Activated CD8-positive, alpha-beta T cell treated with anti-CD3 and anti-CD28 coated beads for 36 hours (primary cell): ENCODE measurements around the gene CD1C. TPM values are rescaled to one million over a fixed set of nuclear protein-coding genes. Genes with fewer than 3 reads are reported as not detected.
A peak's percentile ranks its signal among the peaks of the same experiment; 100 is the strongest.

Experiments used
- ATAC-seq: fragments of 200-7000 bp; cut with Tn5 transposase; one replicate; pipeline ENCODE4 v1.10.0; 2021; ENCODE audit warnings: mild to moderate bottlenecking, moderate library complexity
- CTCF ChIA-PET: fragments of 350-600 bp; sonication (Branson Sonifier 250); formaldehyde crosslinking; loops from one replicate; lab custom pipeline; 2021; ENCODE audit warnings: antibody characterized with exemption; lab: Charles Lee
- POLR2A ChIA-PET: fragments of 350-600 bp; sonication (Branson Sonifier 250); formaldehyde crosslinking; loops from one replicate; lab custom pipeline; 2021; ENCODE audit warnings: antibody characterized with exemption; lab: Charles Lee
- DNase-seq: peaks from one replicate; pipeline ENCODE4 v3.0.0-alpha.2; 2020
- H3K27ac Mint-ChIP-seq: one replicate; pipeline ENCODE4 v1.8.0; 2021; ENCODE audit warnings: mild to moderate bottlenecking, mixed read lengths
- H3K27me3 Mint-ChIP-seq: one replicate; pipeline ENCODE4 v1.8.0; 2021; ENCODE audit warnings: mixed read lengths
- H3K36me3 Mint-ChIP-seq: one replicate; pipeline ENCODE4 v1.8.0; 2021; ENCODE audit warnings: low read depth, mixed read lengths
- H3K4me1 Mint-ChIP-seq: one replicate; pipeline ENCODE4 v1.8.0; 2021; ENCODE audit warnings: low read depth, mixed read lengths
- H3K4me3 Mint-ChIP-seq: one replicate; pipeline ENCODE4 v1.8.0; 2021; ENCODE audit warnings: mild to moderate bottlenecking, moderate library complexity, mixed read lengths
- H3K9me3 Mint-ChIP-seq: one replicate; pipeline ENCODE4 v1.8.0; 2021; ENCODE audit warnings: mixed read lengths
- intact Hi-C: fragments of 100-400 bp; cut with micrococcal nuclease; formaldehyde crosslinking; loops from one replicate; pipeline ENCODE4 v1.10.0; 2022
- total RNA-seq, 2 experiments: library from RNA; stranded (reverse); gene quantifications; one replicate each; pipeline ENCODE4 v1.2.3, GENCODE V29; 2021
- TF ChIP-seq, protein P1 (sequence below): fragments of 200-600 bp; IDR thresholded peaks from one replicate; pipeline ENCODE4 v1.8.0; 2022; ENCODE audit warnings: antibody characterized with exemption, mild to moderate bottlenecking

CD1C gene
- total RNA-seq, 2 experiments from 2014 or later, result 0.25 to 0.65 TPM

DNA sequence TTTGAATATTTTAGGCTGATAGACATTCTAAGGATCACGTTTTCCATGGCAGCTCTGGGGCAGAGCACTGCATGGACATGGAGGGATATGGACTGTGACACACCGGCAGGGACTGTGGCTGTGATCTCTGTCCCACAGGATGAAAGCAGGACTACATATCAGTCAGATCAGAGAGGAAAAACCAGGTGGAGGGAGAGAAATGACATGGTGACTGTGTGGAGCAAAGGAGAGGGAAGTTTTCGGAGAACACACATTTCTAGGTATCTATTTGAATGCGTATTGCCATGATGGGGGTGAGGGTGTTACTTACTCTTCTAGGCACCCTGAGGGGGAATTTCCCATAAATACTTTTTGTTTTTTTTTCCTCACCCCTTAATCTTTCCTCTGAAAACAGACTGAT is 3.2 kb upstream of the CD1C start:
- CTCF ChIA-PET, result no interaction called here
- Mint-ChIP-seq H3K4me3 (no peak overlapping the region), H3K36me3 (peaks cover 2% of the 10 kb centered on the region), H3K4me1 (peaks cover 19% of the 10 kb centered on the region), H3K27me3 (peaks cover 20% of the 10 kb centered on the region), H3K27ac (peak overlapping the region; percentile 7), H3K9me3 (peaks cover 4% of the 10 kb centered on the region)
- ATAC-seq (no peak), DNase-seq (no peak)
- POLR2A ChIA-PET, result interaction anchor here (1.1 kb wide), 1 partner anchor 791 kb away, joined by 3 read pairs; no protein-coding TSS in a partner anchor
- TF ChIP-seq, protein P1, sequence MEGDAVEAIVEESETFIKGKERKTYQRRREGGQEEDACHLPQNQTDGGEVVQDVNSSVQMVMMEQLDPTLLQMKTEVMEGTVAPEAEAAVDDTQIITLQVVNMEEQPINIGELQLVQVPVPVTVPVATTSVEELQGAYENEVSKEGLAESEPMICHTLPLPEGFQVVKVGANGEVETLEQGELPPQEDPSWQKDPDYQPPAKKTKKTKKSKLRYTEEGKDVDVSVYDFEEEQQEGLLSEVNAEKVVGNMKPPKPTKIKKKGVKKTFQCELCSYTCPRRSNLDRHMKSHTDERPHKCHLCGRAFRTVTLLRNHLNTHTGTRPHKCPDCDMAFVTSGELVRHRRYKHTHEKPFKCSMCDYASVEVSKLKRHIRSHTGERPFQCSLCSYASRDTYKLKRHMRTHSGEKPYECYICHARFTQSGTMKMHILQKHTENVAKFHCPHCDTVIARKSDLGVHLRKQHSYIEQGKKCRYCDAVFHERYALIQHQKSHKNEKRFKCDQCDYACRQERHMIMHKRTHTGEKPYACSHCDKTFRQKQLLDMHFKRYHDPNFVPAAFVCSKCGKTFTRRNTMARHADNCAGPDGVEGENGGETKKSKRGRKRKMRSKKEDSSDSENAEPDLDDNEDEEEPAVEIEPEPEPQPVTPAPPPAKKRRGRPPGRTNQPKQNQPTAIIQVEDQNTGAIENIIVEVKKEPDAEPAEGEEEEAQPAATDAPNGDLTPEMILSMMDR, result no peak
- intact Hi-C loops, result no loop called here

DNA sequence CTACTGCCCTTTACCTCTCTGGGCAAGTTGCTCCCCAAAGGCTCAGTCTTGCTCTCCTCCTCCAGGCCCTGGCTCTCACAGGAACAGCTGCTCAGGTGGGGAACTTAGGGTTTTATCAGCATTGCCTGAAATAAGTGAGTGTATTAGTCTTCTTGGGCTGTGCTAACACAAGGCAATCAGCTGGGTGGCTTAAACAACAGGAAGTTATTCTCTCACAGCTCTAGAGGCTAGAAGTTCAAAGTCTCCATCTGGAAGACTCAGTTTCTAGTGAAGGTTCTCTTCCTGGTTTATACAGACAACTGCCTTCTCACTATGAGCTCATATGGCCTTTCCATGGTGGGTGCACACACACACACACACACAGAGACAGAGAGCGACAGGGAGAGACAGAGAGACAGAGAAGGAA is 2.8 kb upstream of the CD1C start:
- Mint-ChIP-seq H3K4me3 (no peak overlapping the region), H3K36me3 (no peaks in the 10 kb centered on the region), H3K4me1 (peaks cover 19% of the 10 kb centered on the region), H3K9me3 (no peaks in the 10 kb centered on the region), H3K27ac (peak overlapping the region; percentile 2), H3K27me3 (peaks cover 15% of the 10 kb centered on the region)
- CTCF ChIA-PET, result no interaction called here
- TF ChIP-seq, protein P1, result no peak
- ATAC-seq, result no peak
- intact Hi-C loops, result no loop called here
- POLR2A ChIA-PET, result no interaction called here
- DNase-seq, result no peak

DNA sequence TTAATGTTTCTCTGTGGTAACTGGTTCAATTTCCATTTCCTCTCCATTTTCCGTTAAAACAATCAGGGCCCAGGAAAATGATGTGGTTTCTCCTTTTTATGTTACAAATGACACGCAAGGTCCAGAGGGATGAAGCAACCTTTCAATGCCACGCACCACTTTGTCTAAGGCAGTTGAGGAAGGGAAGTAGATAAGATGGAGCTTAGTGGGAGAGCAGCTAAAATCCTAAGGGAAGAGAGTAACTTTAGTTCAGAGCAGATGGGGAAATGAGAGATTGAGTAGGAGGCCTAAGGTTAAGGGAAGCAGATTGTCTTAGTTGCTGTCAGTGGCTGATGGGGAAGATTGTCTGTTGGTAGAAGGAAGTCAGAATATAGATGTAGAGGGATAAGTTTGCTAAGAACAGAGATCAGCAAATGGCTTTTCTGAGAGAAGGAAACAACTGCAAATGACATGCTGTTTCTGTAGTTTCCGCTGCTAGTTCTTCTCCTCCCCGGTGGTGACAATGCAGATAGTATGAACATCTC is 660 bp downstream of the CD1C start:
- H3K36me3 Mint-ChIP-seq, result no peaks in the 10 kb centered on the region
- peaks cover 9% of the 10 kb centered on the region for H3K27me3 Mint-ChIP-seq
- no peak for DNase-seq
- H3K4me3 Mint-ChIP-seq, result no peak overlapping the region
- no peak overlapping the region for H3K27ac Mint-ChIP-seq
- no peak for ATAC-seq
- ChIA-PET CTCF (no interaction called here), POLR2A (no interaction called here)
- intact Hi-C loops, result no loop called here
- no peaks in the 10 kb centered on the region for H3K9me3 Mint-ChIP-seq
- peaks cover 17% of the 10 kb centered on the region for H3K4me1 Mint-ChIP-seq
- TF ChIP-seq, protein P1, result no peak

DNA sequence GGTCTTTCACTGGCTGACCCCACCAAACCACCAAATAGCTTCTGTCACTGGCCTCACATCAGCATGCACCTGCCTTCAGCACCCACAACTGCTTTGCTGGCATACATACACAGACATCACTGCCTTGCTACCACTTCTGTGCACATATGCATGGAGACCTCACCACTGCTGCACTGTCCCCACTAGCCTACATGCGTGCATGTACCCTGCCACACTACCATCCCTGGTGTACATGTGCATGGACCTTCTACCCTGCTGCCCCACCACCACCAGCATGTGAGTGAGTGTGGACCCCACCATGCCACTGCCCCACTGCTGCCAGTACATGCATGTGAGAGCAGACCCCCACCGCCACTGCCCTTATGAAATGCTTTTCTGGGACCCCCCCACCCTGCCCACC is 6.1 kb downstream of the CD1C start:
- DNase-seq, result no peak
- Mint-ChIP-seq H3K27me3 (peaks cover 4% of the 10 kb centered on the region), H3K4me3 (no peak overlapping the region), H3K27ac (no peak overlapping the region), H3K9me3 (peaks cover 7% of the 10 kb centered on the region), H3K4me1 (no peaks in the 10 kb centered on the region), H3K36me3 (peaks cover 2% of the 10 kb centered on the region)
- ChIA-PET CTCF (interaction anchor here (1.1 to 2.6 kb wide), 3 partner anchors 34 to 92 kb away, joined by 3 to 7 read pairs (median 6); no protein-coding TSS in a partner anchor), POLR2A (no interaction called here)
- TF ChIP-seq, protein P1, result no peak
- ATAC-seq, result no peak
- intact Hi-C loops, result no loop called here

DNA sequence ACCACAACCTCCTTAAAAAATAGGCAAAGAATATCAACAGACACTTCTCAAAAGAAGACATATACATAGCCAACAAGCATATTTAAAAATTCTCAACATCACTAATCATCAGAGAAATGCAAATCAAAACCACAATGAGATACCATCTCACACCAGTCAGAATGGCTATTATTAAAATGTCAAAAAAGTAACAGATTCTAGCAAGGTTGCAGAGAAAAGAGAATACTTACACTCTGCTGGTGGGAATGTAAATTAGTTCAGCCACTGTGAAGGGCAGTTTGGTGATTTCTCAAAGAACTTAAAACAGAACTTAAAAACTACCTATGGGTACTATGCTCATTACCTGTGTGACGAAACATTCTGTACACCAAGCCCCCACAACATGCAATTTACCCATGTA is 20.9 kb downstream of the CD1C start:
- no peak for ATAC-seq
- no peaks in the 10 kb centered on the region for H3K27me3 Mint-ChIP-seq
- no peaks in the 10 kb centered on the region for H3K36me3 Mint-ChIP-seq
- no peak overlapping the region for H3K27ac Mint-ChIP-seq
- H3K4me3 Mint-ChIP-seq, result no peak overlapping the region
- H3K4me1 Mint-ChIP-seq, result no peaks in the 10 kb centered on the region
- H3K9me3 Mint-ChIP-seq, result peaks cover 14% of the 10 kb centered on the region
- no peak for DNase-seq
- intact Hi-C loops, result no loop called here
- ChIA-PET POLR2A (no interaction called here), CTCF (interaction anchor here (1.0 kb wide), 1 partner anchor 19 kb away, joined by 3 read pairs; no protein-coding TSS in a partner anchor)
- TF ChIP-seq, protein P1, result no peak
